Neutrophil (primary cell): ENCODE data around the gene OR5H2.

Source experiments
- H3K27ac ChIP-seq: fragments of 200-600 bp; sonication (generic); 2 replicates; pipeline ENCODE4 v1.5.1; 2016; ENCODE audit warnings: mild to moderate bottlenecking, moderate library complexity
- H3K27me3 ChIP-seq: fragments of 200-600 bp; sonication (generic); 2 replicates; pipeline ENCODE4 v1.6.0; 2016; ENCODE audit warnings: mild to moderate bottlenecking
- H3K36me3 ChIP-seq: fragments of 200-600 bp; sonication (generic); 2 replicates; pipeline ENCODE4 v1.5.1; 2017
- H3K4me1 ChIP-seq, 2 experiments: fragments of 200-600 bp in 1 of 2; sonication (generic) in 1 of 2; 1 replicate in 1 of 2; 2 replicates in 1 of 2; pipeline versions ENCODE4 v1.5.1 to v1.6.1; 2013 to 2016; ENCODE audit warnings: low read depth in 1 of 2, low read length in 1 of 2, mild to moderate bottlenecking in 1 of 2, moderate library complexity in 1 of 2; ENCODE audit not compliant: control insufficient read depth in 1 of 2, insufficient read depth in 1 of 2
- H3K4me3 ChIP-seq, 2 experiments: fragments of 200-600 bp in 1 of 2; sonication (generic) in 1 of 2; 1 replicate in 1 of 2; 2 replicates in 1 of 2; pipeline ENCODE4 v1.5.1; 2013 to 2016; ENCODE audit warnings: low read depth in 1 of 2, low read length in 1 of 2, mild to moderate bottlenecking in 1 of 2, moderate library complexity in 1 of 2
- H3K9me3 ChIP-seq: fragments of 200-600 bp; sonication (generic); 2 replicates; pipeline ENCODE4 v1.5.1; 2016
- CTCF ChIP-seq: fragments of 200-600 bp; sonication (generic); IDR thresholded peaks from 2 replicates; pipeline ENCODE4 v1.5.1; 2016; ENCODE audit warnings: antibody characterized with exemption

The OR5H2 gene

GRCh38 chr3:98325055-98325454 lies 42.8 kb downstream of the OR5H2 start:
- Histone ChIP-seq H3K27ac (no peak overlapping the region), H3K36me3 (no peaks in the 10 kb centered on the region), H3K9me3 (no peaks in the 10 kb centered on the region), H3K4me3 (no peak overlapping the region), H3K4me1 (no peaks in the 10 kb centered on the region), H3K27me3 (peaks cover 4% of the 10 kb centered on the region)
- TF ChIP-seq CTCF, result no peak

DNA sequence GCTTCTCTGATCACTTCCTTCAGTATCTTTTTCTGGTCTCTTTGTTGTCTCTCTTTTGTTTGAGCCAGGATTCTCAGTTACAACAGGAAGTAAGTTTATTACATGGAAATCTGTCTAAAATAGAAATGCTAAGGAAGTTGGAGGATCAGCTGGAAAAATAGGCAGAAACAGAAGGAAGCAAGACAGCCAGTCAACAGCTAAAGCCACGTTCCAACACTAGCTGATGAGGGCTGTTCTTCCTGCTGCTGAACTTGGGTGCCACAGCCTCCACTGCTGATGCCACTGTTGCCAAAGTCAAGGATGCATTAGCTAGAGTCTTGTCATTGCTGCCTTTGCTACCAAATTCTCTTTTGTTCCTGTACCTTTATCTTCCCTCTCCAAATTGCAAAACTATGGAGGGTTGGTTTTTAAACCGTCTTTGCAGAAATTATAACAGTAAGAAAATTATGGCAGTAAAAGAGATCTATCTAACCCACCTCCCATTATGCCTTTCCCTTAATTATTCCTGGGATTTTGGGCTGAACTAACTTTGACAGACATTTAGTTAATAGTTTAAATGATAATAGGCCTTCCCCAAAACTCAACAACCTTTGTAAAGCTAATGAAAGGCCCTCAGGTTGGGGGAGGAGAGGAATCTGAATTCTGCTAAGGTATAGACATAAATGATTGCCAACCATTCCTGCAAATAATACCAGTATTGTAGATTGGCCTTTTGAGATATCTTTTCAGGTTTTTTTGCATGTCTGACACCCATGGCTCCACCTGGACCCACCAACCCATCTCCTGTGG lies 44.0 kb downstream of the OR5H2 start:
- H3K4me3 ChIP-seq, result no peak overlapping the region
- H3K36me3 ChIP-seq, result no peaks in the 10 kb centered on the region
- H3K27me3 ChIP-seq, result peaks cover 4% of the 10 kb centered on the region
- H3K9me3 ChIP-seq, result no peaks in the 10 kb centered on the region
- no peak for TF ChIP-seq CTCF
- H3K27ac ChIP-seq, result no peak overlapping the region
- no peaks in the 10 kb centered on the region for H3K4me1 ChIP-seq

DNA sequence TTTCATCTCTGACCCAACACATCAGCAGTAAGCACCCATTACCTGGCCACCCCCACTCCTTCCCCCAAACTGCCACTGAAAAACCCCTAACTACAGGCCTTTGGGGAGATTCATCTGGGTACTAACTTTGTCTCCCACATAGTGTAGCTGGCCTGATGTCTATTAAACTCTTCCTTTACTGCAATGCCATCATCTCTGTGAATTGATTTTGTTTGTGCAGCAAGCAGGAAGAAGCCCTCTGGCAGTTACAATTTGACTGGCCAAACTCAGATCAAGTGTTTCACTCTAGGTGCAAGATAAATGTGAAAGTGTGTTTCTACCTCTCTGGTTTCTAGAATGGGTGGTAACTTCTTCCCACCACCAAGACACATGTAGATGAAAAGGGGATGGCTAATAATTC lies 44.6 kb downstream of the OR5H2 start:
- peaks cover 4% of the 10 kb centered on the region for H3K27me3 ChIP-seq
- H3K27ac ChIP-seq, result no peak overlapping the region
- no peaks in the 10 kb centered on the region for H3K4me1 ChIP-seq
- no peaks in the 10 kb centered on the region for H3K9me3 ChIP-seq
- H3K36me3 ChIP-seq, result no peaks in the 10 kb centered on the region
- TF ChIP-seq CTCF, result no peak
- no peak overlapping the region for H3K4me3 ChIP-seq

GRCh38 chr3:98328933-98329332 lies 46.6 kb downstream of the OR5H2 start:
- no peak overlapping the region for H3K27ac ChIP-seq
- no peak for TF ChIP-seq CTCF
- peaks cover 4% of the 10 kb centered on the region for H3K27me3 ChIP-seq
- H3K9me3 ChIP-seq, result no peaks in the 10 kb centered on the region
- H3K4me1 ChIP-seq, result no peaks in the 10 kb centered on the region
- no peak overlapping the region for H3K4me3 ChIP-seq
- H3K36me3 ChIP-seq, result no peaks in the 10 kb centered on the region

- peaks cover 8% of the 10 kb centered on the region for H3K27me3 ChIP-seq
- H3K4me3 ChIP-seq, result no peak overlapping the region
- H3K36me3 ChIP-seq, result no peaks in the 10 kb centered on the region
- no peaks in the 10 kb centered on the region for H3K4me1 ChIP-seq
- H3K27ac ChIP-seq, result no peak overlapping the region
- no peak for TF ChIP-seq CTCF
- no peaks in the 10 kb centered on the region for H3K9me3 ChIP-seq
Measured at GRCh38 chr3:98329392-98330124, 47.3 kb downstream of the OR5H2 start.
